ENCODE measurements around the gene HOXA5. TPM values are rescaled to one million over a fixed set of nuclear protein-coding genes. Genes with fewer than 3 reads are reported as not detected.

Gene HOXA5
- total and polyA plus RNA-seq, 8 donors: 2.9 to 53.1 (median 10.7) TPM

DNA sequence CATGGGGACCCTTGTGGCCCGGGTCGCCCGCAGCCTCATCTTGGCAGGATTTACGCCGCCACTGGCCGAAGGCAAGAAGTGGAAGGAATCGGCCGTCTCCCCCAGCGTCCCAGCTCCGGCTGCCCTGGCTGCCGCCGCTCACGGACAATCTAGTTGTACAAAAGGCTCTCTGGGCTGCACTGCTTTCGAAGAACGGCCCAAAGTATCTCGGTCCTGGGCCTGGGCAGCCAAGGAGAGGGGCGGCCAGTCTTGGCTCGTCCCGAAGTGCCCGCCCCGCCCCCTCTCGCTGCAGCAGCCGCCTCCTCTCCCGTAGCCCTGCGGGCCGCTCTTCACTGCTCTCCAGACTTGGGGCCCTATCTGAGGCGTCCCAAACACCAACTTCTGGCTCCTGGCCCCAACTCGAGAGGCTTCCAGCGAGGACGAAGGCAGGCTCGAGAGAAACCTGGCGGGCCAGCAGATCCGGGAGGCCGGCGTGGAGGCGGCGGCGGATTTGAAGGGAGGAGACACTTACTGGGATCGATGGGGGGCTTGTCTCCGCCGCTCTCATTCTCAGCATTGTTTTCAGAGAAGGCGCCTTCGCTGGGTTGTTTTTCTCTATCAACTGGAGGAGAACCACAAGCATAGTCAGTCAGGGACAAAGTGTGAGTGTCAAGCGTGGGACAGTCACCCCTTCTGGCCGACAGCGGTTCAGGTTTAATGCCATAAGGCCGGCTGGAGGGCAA, 21.0 kb upstream of the HOXA5 start:
- H3K36me3 ChIP-seq: no peaks in the 10 kb centered on the region
- H3K4me1 ChIP-seq: peaks cover 17 to 57% (median 51%) of the 10 kb centered on the region in 4 donors
- no peak for DNase-seq
- peak overlapping the region; percentile 16 to 41 (median 28) for H3K4me3 ChIP-seq
- H3K27me3 ChIP-seq: peaks cover 48 to 100% (median 93%) of the 10 kb centered on the region in 3 donors
- TF ChIP-seq POLR2A (IDR thresholded peaks at IDR 0.05): no peak
- TF ChIP-seq EP300 (IDR thresholded peaks at IDR 0.05): no peak
- TF ChIP-seq, protein P1, sequence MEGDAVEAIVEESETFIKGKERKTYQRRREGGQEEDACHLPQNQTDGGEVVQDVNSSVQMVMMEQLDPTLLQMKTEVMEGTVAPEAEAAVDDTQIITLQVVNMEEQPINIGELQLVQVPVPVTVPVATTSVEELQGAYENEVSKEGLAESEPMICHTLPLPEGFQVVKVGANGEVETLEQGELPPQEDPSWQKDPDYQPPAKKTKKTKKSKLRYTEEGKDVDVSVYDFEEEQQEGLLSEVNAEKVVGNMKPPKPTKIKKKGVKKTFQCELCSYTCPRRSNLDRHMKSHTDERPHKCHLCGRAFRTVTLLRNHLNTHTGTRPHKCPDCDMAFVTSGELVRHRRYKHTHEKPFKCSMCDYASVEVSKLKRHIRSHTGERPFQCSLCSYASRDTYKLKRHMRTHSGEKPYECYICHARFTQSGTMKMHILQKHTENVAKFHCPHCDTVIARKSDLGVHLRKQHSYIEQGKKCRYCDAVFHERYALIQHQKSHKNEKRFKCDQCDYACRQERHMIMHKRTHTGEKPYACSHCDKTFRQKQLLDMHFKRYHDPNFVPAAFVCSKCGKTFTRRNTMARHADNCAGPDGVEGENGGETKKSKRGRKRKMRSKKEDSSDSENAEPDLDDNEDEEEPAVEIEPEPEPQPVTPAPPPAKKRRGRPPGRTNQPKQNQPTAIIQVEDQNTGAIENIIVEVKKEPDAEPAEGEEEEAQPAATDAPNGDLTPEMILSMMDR (IDR thresholded peaks at IDR 0.05): no peak
- no peak for TF ChIP-seq POLR2AphosphoS5 (IDR thresholded peaks at IDR 0.05)
- WGBS, 5 donors: 6 to 14% (median 10%) methylated on average over 32 to 47 of the region's 47 CpGs
- peaks cover 0 to 24% (median 9%) of the 10 kb centered on the region in 4 donors for H3K9me3 ChIP-seq
- intact Hi-C loops (cut with DNase I; ENCODE audit: low total_unique reads): loop anchor here (5.0 kb wide), 2 partner anchors 482 to 797 kb away; no protein-coding TSS in a partner anchor
- peak overlapping the region in 1 of 5 donors; percentile 6 for H3K27ac ChIP-seq

DNA sequence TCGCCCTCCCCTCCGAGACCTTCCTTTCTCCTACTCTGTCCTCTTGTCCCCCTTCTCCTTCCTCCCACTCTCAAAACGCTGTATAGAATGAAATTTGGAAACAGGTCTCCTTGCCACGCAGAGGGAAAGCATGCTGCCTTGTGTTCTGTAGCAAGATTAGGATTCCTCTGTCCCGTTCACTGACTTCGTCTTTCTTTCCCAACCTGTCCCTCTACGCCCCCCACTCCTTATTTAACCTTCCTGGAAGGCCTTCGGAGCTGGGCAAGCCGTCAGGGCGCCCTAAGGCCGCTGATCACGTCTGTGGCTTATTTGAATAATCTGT, 20.5 kb upstream of the HOXA5 start:
- Histone ChIP-seq H3K9me3 (peaks cover 0 to 21% (median 9%) of the 10 kb centered on the region in 4 donors), H3K36me3 (no peaks in the 10 kb centered on the region), H3K27me3 (peaks cover 42 to 100% (median 93%) of the 10 kb centered on the region in 3 donors), H3K4me1 (peaks cover 16 to 53% (median 46%) of the 10 kb centered on the region in 4 donors), H3K27ac (peak overlapping the region in 1 of 5 donors; percentile 6), H3K4me3 (peak overlapping the region in 3 of 4 donors; percentile 23 to 41 (median 32))
- intact Hi-C loops (cut with DNase I; ENCODE audit: low total_unique reads): loop anchor here (5.0 kb wide), 2 partner anchors 482 to 797 kb away; no protein-coding TSS in a partner anchor
- no peak for DNase-seq
- 18 to 39% (median 27%) methylated on average over 12 of the region's 12 CpGs for WGBS, 5 donors
- no peak for TF ChIP-seq POLR2AphosphoS5 (IDR thresholded peaks at IDR 0.05)
- no peak for TF ChIP-seq POLR2A (IDR thresholded peaks at IDR 0.05)
- TF ChIP-seq EP300 (IDR thresholded peaks at IDR 0.05): no peak

DNA sequence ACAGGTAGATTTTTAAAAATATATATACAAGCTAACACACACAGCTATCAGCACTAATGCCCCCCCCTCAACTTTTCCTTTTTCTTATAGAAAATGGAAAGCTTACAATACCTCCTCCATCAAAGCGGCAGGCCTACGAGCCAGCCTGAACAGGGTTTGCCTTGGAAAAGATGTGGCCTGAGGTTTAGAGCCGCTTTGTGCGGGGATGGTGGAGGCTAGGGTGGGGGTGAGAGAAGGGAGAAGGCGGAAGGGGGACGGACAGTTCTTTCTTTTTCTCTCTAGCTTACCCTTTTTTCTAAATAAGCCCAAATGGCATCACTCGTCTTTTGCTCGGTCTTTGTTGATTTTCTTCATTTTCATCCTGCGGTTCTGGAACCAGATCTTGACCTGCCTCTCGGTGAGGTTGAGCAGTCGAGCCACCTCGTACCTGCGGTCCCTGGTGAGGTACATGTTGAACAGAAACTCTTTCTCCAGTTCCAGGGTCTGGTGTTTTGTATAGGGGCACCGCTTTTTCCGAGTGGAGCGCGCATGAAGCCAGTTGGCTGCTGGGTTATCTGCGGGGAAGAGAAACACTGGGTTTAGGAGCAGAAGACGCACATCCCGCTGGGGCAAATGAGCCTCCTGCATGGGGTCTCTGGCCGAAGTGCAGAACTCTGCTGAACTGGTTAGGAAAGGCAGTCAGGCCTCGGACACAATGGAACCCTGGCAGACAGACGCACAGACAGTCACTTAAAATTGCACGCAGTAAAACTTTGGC, 20.0 kb upstream of the HOXA5 start:
- no peak overlapping the region for H3K27ac ChIP-seq
- DNase-seq: no peak

DNA sequence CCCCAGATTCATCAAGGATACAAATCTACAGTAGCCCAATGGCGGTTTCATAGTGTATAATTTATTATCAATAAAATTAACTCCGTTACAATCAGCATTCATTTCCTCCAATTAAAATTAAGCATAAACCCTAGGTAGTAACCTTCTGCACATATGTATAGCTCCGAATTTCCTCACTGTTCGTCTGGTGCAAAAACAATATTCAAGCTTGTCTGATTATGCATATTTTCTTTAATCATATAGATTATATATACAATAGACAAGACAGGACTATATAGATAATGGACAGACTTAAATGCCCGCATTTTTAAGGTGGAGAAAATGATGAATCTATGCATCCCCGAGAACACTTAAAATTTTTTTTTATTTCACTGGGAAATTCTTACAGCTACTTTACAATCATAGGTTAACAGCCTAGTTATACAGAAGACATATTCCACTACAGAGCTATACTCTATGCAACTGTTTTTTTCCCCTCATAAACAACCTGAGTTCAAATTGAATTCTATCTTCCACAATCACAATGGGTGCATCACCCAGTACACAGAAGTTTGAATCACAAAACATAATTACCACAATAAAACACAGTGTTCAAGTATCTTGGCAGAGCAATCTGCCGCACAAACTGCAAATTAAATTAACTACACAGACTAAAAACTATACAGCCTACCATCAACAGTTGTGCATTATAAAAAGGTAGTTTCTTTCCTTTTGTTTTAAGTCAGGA, 19.2 kb upstream of the HOXA5 start:
- Histone ChIP-seq H3K36me3 (no peaks in the 10 kb centered on the region), H3K27ac (peak overlapping the region in 1 of 5 donors; percentile 99), H3K27me3 (peaks cover 38 to 100% (median 91%) of the 10 kb centered on the region in 3 donors), H3K9me3 (peaks cover 0 to 21% (median 9%) of the 10 kb centered on the region in 4 donors), H3K4me1 (peaks cover 16 to 54% (median 48%) of the 10 kb centered on the region in 4 donors), H3K4me3 (no peak overlapping the region)
- 58 to 72% (median 64%) methylated on average over 7 of the region's 7 CpGs for WGBS, 5 donors
- TF ChIP-seq POLR2AphosphoS5 (IDR thresholded peaks at IDR 0.05) (no peak), POLR2A (IDR thresholded peaks at IDR 0.05) (no peak), EP300 (IDR thresholded peaks at IDR 0.05) (no peak)
- intact Hi-C loops (cut with DNase I; ENCODE audit: low total_unique reads): loop anchor here (5.0 kb wide), 2 partner anchors 480 to 795 kb away; no protein-coding TSS in a partner anchor
- DNase-seq: no peak

More for the DNA sequence above, 20.0 kb upstream of the HOXA5 start:
- TF ChIP-seq POLR2AphosphoS5 (IDR thresholded peaks at IDR 0.05) (no peak), POLR2A (IDR thresholded peaks at IDR 0.05) (no peak), EP300 (IDR thresholded peaks at IDR 0.05) (no peak)
- TF ChIP-seq, protein P1 (IDR thresholded peaks at IDR 0.05): no peak
- Histone ChIP-seq H3K4me3 (peak overlapping the region in 2 of 4 donors; percentile 23 to 41), H3K4me1 (peaks cover 16 to 53% (median 47%) of the 10 kb centered on the region in 4 donors), H3K9me3 (peaks cover 0 to 21% (median 9%) of the 10 kb centered on the region in 4 donors), H3K36me3 (no peaks in the 10 kb centered on the region), H3K27me3 (peaks cover 41 to 100% (median 91%) of the 10 kb centered on the region in 3 donors)
- 40 to 49% (median 42%) methylated on average over 24 of the region's 24 CpGs for WGBS, 5 donors
- intact Hi-C loops (cut with DNase I; ENCODE audit: low total_unique reads): loop anchor here (5.0 kb wide), 2 partner anchors 481 to 796 kb away; no protein-coding TSS in a partner anchor
